Heart left ventricle (tissue), 16 donors: Measurements from ENCODE around the gene SH3RF3. TPM values are rescaled to one million over a fixed set of nuclear protein-coding genes. Genes with fewer than 3 reads are reported as not detected.

ENCODE experiments used
- ATAC-seq, 4 donors: fragments of 200-7000 bp; cut with Tn5 transposase; one replicate each; pipeline ENCODE4 v1.9.1; 2020 to 2022; ENCODE audit warnings: moderate library complexity in 4 of 4, mild to moderate bottlenecking in 3 of 4, moderate number of reproducible peaks in 1 of 4
- DNase-seq, 5 donors: peaks; one replicate each; pipeline ENCODE4 v3.0.0-alpha.2; 2020
- H3K27ac ChIP-seq, 12 donors: fragments of 200-600 bp; sonication (generic) in 4 of 12; one replicate each; pipeline versions ENCODE4 v1.5.0 to v1.8.0; 2016 to 2022; ENCODE audit warnings: mild to moderate bottlenecking in 2 of 12
- H3K27me3 ChIP-seq, 9 donors: fragments of 200-600 bp; sonication (generic) in 2 of 9; one replicate each; pipeline versions ENCODE4 v1.5.1 to v1.8.0; 2016 to 2022; ENCODE audit warnings: mild to moderate bottlenecking in 3 of 9
- H3K36me3 ChIP-seq, 9 donors: fragments of 200-600 bp; sonication (generic) in 2 of 9; one replicate each; pipeline versions ENCODE4 v1.5.0 to v1.8.0; 2018 to 2022; ENCODE audit warnings: mild to moderate bottlenecking in 2 of 9
- H3K4me1 ChIP-seq, 12 donors: fragments of 200-600 bp; sonication (generic) in 4 of 12; one replicate each; pipeline versions ENCODE4 v1.5.0 to v1.8.0; 2016 to 2022; ENCODE audit warnings: mild to moderate bottlenecking in 3 of 12
- H3K4me3 ChIP-seq, 12 donors: fragments of 200-600 bp; sonication (generic) in 4 of 12; one replicate each; pipeline versions ENCODE4 v1.5.0 to v1.8.0; 2017 to 2022; ENCODE audit warnings: mild to moderate bottlenecking in 9 of 12, moderate library complexity in 4 of 12
- H3K9me3 ChIP-seq, 12 donors: fragments of 200-600 bp; sonication (generic) in 4 of 12; one replicate each; pipeline versions ENCODE4 v1.5.0 to v1.8.0; 2016 to 2022; ENCODE audit warnings: mild to moderate bottlenecking in 1 of 12
- CTCF ChIP-seq, 12 donors: fragments of 200-600 bp; sonication (generic) in 4 of 12; IDR thresholded peaks; one replicate each; pipeline versions ENCODE4 v1.5.0 to v1.8.0; 2018 to 2022; ENCODE audit warnings: antibody characterized with exemption in 12 of 12, mild to moderate bottlenecking in 5 of 12
- POLR2A ChIP-seq, 2 donors: fragments of 450-650 bp; IDR thresholded peaks; one replicate each; pipeline ENCODE4 v1.6.1; 2017; ENCODE audit warnings: antibody characterized with exemption in 2 of 2, mild to moderate bottlenecking in 2 of 2, moderate library complexity in 2 of 2
- WGBS, 4 donors: extraction: QIAGEN DNeasy Blood & Tissue Kit in 2 of 4; methylation state at CpG; one replicate each; pipeline versions ENCODE4 v1.1.5 to v1.1.7; 2013 to 2018; 5-methylcytosine and 5-hydroxymethylcytosine counted together
- intact Hi-C, 10 donors: fragments of 100-400 bp; cut with DNase I; formaldehyde crosslinking; loops; one replicate each; pipeline versions ENCODE4 v1.11.1 to v1.14.2; 2022
- polyA plus RNA-seq, 2 donors: library from polyadenylated mRNA; stranded (reverse); fragments of 200-250 nt; gene quantifications; one replicate each; pipeline ENCODE4 v1.2.3, GENCODE V29; 2013
- total RNA-seq, 9 donors: library from RNA; depleted of rRNA in 2 of 9; stranded (reverse); fragments of >200 nt in 2 of 9; fragmentation: NEBNext Ultra II Directional in 3 of 9; extraction: Animal tissue kit (Norgen Biotek cat#: 25700) in 3 of 9; gene quantifications; one replicate each; pipeline versions ENCODE4 v1.1.0 to v1.2.4, GENCODE V29; 2016 to 2023
- donor health status: ischemic (EF 13 %, LVEDD 7.1; RV severe dilation, severe dysfunction).
- donor health status: healthy with polysubstance abuse.
- donor health status: DM: no; HTN: yes; CAD: no.
- donor health status: DM: no; HTN: no; CAD: no.
- donor health status: ischemic (EF 25% LVEDD 6.9; RV normal size, moderate dysfunction).
- donor health status: ischemic (EF 25% LVEDD 5.7; RV mildly dilated, moderate dysfunction).
- donor health status: healthy.
- donor health status: DM: yes; HTN: yes; CAD: no.
- donor health status: ischemic (EF 35%, LVEDD 5.7; RV mildly dilated, moderate dysfunction).
- donor health status: nonischemic (EF 11% LVEDD 7.7; RV severe dilation, severe dysfunction).
- donor health status: DM: yes; HTN: yes; CAD: no.
- donor health status: PGD.
- donor health status: ischemic (EF 29% LVEDD 5.4; RV normal size, mild dysfunction).
- donor health status: nonischemic (EF 23%, LVEDD 6.1; RV moderate dilation, normal function).

Gene SH3RF3
- total and polyA plus RNA-seq, 11 donors: 5.2 to 15.7 (median 7.9) TPM

DNA sequence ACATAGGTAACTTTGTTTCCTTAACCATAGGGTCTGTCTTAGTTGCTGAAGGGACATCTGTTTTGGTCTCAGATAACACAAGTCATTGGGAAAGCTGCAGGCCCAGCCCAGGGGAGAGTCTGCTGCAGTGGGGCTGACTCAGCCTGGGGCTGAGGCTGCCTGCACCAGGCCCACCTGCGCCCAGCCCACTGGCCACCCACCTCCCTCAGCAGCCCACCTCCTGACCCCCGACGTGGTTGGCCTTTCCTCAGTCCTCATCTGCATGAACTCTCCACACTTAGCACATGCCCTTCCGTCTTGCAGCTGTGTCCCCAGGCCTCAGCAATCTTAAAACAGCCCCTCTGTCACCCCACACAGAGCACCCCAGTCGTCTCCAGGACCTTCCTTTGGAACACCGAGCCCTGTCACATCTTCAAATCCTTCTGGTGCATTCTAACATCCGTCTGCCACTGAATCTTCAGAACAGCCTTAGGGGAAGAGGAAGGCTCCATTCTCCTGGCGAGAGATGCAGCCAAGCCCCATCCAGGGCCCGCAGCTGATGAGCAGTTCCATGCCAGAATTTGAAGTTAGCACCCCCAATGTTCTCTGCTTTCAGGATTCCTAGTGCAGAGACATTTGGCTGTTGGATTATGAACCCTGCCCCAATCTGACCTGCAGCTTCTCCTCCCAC is 253.4 kb downstream of the SH3RF3 start:
- intact Hi-C loops: loop anchor here in 2 of 10 donors (5.0 kb wide), 1 partner anchor 60 kb away; no protein-coding TSS in a partner anchor
- DNase-seq: peak in 3 of 5 donors; percentile 3 to 17 (median 6)
- peak overlapping the region in 5 of 12 donors; percentile 39 to 65 (median 46) for H3K27ac ChIP-seq
- 68 to 75% (median 69%) methylated on average over 9 of the region's 9 CpGs for WGBS, 4 donors
- TF ChIP-seq CTCF (IDR thresholded peaks at IDR 0.05): no peak
- no peak for TF ChIP-seq POLR2A (IDR thresholded peaks at IDR 0.05)
- H3K27me3 ChIP-seq: no peaks in the 10 kb centered on the region
- no peaks in the 10 kb centered on the region for H3K36me3 ChIP-seq
- no peaks in the 10 kb centered on the region for H3K9me3 ChIP-seq
- no peak overlapping the region for H3K4me3 ChIP-seq
- peak in 1 of 4 donors; percentile 2 for ATAC-seq
- H3K4me1 ChIP-seq: peaks cover 7 to 40% (median 26%) of the 10 kb centered on the region in 12 donors

DNA sequence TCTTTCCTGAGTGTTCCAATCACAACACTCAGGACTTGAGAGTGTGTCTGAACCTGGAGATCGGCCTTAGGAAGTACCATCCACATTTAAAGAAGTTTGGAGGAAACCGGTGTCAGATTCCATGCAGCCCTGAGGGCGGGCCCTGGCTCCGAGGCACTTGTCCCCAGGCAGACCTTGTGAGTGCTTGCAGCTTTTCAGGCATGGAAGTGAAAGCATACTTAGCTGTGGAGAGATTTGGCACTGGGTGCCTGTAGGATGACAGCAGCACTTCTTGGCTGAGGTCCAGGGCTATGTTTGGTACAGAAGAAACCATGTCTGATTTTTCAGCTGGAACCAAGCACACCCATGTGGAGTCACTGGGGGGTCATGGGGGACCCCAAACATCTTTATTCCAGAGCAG is 253.9 kb downstream of the SH3RF3 start:
- DNase-seq (peak; percentile 66 to 90 (median 85)), ATAC-seq (peak; percentile 92 to 95 (median 92))
- no peak overlapping the region for H3K4me3 ChIP-seq
- TF ChIP-seq CTCF (IDR thresholded peaks at IDR 0.05) (no peak), POLR2A (IDR thresholded peaks at IDR 0.05) (no peak)
- no peaks in the 10 kb centered on the region for H3K9me3 ChIP-seq
- H3K4me1 ChIP-seq: peaks cover 7 to 40% (median 26%) of the 10 kb centered on the region in 12 donors
- WGBS, 4 donors: 3 to 15% (median 10%) methylated on average over 4 of the region's 4 CpGs
- no peaks in the 10 kb centered on the region for H3K27me3 ChIP-seq
- intact Hi-C loops: loop anchor here in 2 of 10 donors (5.0 kb wide), 1 partner anchor 61 kb away; no protein-coding TSS in a partner anchor
- H3K27ac ChIP-seq: peak overlapping the region in 6 of 12 donors; percentile 29 to 66 (median 46)
- H3K36me3 ChIP-seq: no peaks in the 10 kb centered on the region

DNA sequence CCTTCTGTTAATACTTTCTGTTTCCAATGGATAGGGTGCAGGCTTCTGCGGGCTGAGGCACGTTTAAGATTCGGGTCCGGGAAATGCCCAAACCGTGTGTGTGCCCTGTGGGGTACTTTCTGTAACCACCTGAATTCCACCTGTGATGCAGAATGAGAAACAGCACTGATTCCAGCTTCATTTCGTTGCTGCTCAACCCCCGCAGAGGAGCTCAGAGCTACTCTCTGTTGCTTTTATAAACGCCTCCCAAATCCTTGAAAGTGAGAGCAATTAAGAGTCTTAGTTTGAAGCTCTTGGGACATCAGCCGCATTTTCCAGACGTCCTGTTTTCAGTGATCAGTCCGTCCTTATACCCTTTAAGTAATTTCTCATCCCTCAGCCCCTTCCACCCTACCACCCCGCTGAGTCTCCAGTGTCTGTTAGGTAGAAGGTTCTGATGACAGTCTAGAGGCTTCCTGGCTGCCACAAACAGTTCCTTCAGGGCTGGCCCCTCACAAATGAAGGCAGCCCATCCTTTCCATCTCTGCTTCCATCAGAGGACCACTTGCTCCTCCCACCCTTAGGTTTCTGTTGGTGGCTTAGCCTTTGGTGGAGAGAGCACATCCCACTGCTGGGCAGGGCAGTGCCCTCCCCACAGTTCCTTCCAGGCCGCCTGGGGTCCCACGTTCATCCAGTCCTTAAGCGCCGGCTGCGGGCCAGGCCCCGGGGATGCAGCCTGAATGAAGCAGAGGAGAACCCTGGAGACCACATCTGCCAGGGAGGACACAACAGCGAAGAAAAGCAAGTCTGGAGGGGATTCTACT is 254.7 kb downstream of the SH3RF3 start:
- H3K4me1 ChIP-seq: peaks cover 7 to 40% (median 26%) of the 10 kb centered on the region in 12 donors
- TF ChIP-seq CTCF (IDR thresholded peaks at IDR 0.05) (no peak), POLR2A (IDR thresholded peaks at IDR 0.05) (no peak)
- ATAC-seq: no peak
- no peaks in the 10 kb centered on the region for H3K27me3 ChIP-seq
- no peak overlapping the region for H3K4me3 ChIP-seq
- WGBS, 4 donors: 74 to 85% (median 80%) methylated on average over 19 of the region's 19 CpGs
- H3K27ac ChIP-seq: peak overlapping the region in 5 of 12 donors; percentile 29 to 66 (median 46)
- intact Hi-C loops: loop anchor here in 2 of 10 donors (5.0 kb wide), 1 partner anchor 61 kb away; no protein-coding TSS in a partner anchor
- H3K9me3 ChIP-seq: no peaks in the 10 kb centered on the region
- H3K36me3 ChIP-seq: no peaks in the 10 kb centered on the region
- DNase-seq: peak in 4 of 5 donors; percentile 6 to 19 (median 15)
